Kidney (tissue), 14 donors: Measurements from ENCODE around the gene CPA4. TPM values are rescaled to one million over a fixed set of nuclear protein-coding genes. Genes with fewer than 3 reads are reported as not detected.

Experiments
- DNase-seq, 5 donors: peaks; one replicate each; pipeline ENCODE4 v3.0.0-alpha.2; 2013 to 2020
- FAIRE-seq: peaks from 2 replicates; lab custom pipeline; 2012; peaks lifted over from hg19 to GRCh38; lab: Jason Lieb, UNC
- H3K27ac ChIP-seq, 2 donors: one replicate each; pipeline ENCODE4 v1.7.0; 2013; ENCODE audit warnings: low read depth in 2 of 2, low read length in 2 of 2, inconsistent platforms in 1 of 2
- H3K27me3 ChIP-seq: one replicate; pipeline ENCODE4 v1.7.1; 2013; ENCODE audit warnings: low read length, inconsistent platforms; ENCODE audit not compliant: control insufficient read depth, insufficient read depth
- H3K36me3 ChIP-seq, 3 donors: one replicate each; pipeline versions ENCODE4 v1.7.0 to v1.7.1; 2013; ENCODE audit warnings: low read length in 3 of 3, control low read depth in 1 of 3, inconsistent platforms in 1 of 3; ENCODE audit not compliant: insufficient read depth in 3 of 3, control insufficient read depth in 2 of 3
- H3K4me1 ChIP-seq, 3 donors: one replicate each; pipeline versions ENCODE4 v1.7.0 to v1.7.1; 2013; ENCODE audit warnings: low read length in 3 of 3, inconsistent platforms in 1 of 3, low read depth in 1 of 3; ENCODE audit not compliant: control insufficient read depth in 2 of 3, insufficient read depth in 2 of 3
- H3K4me3 ChIP-seq, 3 donors: one replicate each; pipeline versions ENCODE4 v1.7.0 to v1.8.1; 2013; ENCODE audit warnings: low read length in 3 of 3, control low read depth in 1 of 3, inconsistent platforms in 1 of 3
- H3K9ac ChIP-seq, 3 donors: one replicate each; pipeline versions ENCODE4 v1.7.0 to v1.7.1; 2013; ENCODE audit warnings: low read length in 3 of 3, control low read depth in 1 of 3, inconsistent platforms in 1 of 3
- H3K9me3 ChIP-seq, 3 donors: one replicate each; pipeline versions ENCODE4 v1.7.0 to v1.7.1; 2013; ENCODE audit warnings: low read length in 3 of 3, control low read depth in 1 of 3, inconsistent platforms in 1 of 3; ENCODE audit not compliant: control insufficient read depth in 2 of 3, insufficient read depth in 1 of 3
- CTCF ChIP-seq: IDR thresholded peaks from 3 replicates; pipeline ENCODE4 v1.5.1; 2012; ENCODE audit warnings: mild to moderate bottlenecking, moderate library complexity, borderline replicate concordance; ENCODE audit not compliant: insufficient read depth; ENCODE audit errors: extremely low read depth
- intact Hi-C: fragments of 100-400 bp; cut with DNase I; formaldehyde crosslinking; loops from one replicate; pipeline ENCODE4 v1.11.1; 2022
- polyA plus RNA-seq: library from polyadenylated mRNA; stranded (reverse); fragments of 350-450 nt; fragmentation: Illumina TruSeq; extraction: RNeasy Lipid Tissue Mini Kit (QIAGEN cat#74804); gene quantifications from one replicate; pipeline ENCODE4 v1.2.3, GENCODE V29; 2014; ENCODE audit warnings: low read depth, low replicate concordance; ENCODE audit not compliant: insufficient read depth
- total RNA-seq: library from RNA; stranded (reverse); fragmentation: NEBNext Ultra II Directional; extraction: Animal tissue kit (Norgen Biotek cat#: 25700); gene quantifications from one replicate; pipeline ENCODE4 v1.2.1, GENCODE V29; 2021
- donor health status: control.
- donor health status: control.
- donor health status: control.
- donor health status: control.
- donor health status: control.
- donor health status: DM: yes; HTN: yes; CAD: no.
- donor health status: Normal renal cell carcinoma (clear cell type).

The CPA4 gene
- total and polyA plus RNA-seq, 2 donors from 2014 or later = 1.1 TPM; not detected in 1

GRCh38 chr7:130268463-130269317 is 24.3 kb upstream of the CPA4 start:
- H3K27ac ChIP-seq = no peak overlapping the region

GRCh38 chr7:130269318-130269694 is 23.7 kb upstream of the CPA4 start:
- Histone ChIP-seq H3K4me3 (no peak overlapping the region), H3K27me3 (no peaks in the 10 kb centered on the region), H3K9ac (no peak overlapping the region), H3K36me3 (no peaks in the 10 kb centered on the region), H3K27ac (no peak overlapping the region), H3K9me3 (no peaks in the 10 kb centered on the region), H3K4me1 (peaks cover 0 to 5% (median 2%) of the 10 kb centered on the region in 3 donors)
- no peak for TF ChIP-seq CTCF
- intact Hi-C loops = no loop called here
- DNase-seq = no peak
- FAIRE-seq = no peak

More at GRCh38 chr7:130268463-130269317, 24.3 kb upstream of the CPA4 start:
- H3K27me3 ChIP-seq = no peaks in the 10 kb centered on the region
- H3K4me3 ChIP-seq = no peak overlapping the region
- no peaks in the 10 kb centered on the region for H3K36me3 ChIP-seq
- no peak for DNase-seq
- peaks cover 0 to 2% (median 0%) of the 10 kb centered on the region in 3 donors for H3K4me1 ChIP-seq
- TF ChIP-seq CTCF = no peak
- no peaks in the 10 kb centered on the region for H3K9me3 ChIP-seq
- H3K9ac ChIP-seq = no peak overlapping the region
- intact Hi-C loops = no loop called here
- FAIRE-seq = no peak

DNA sequence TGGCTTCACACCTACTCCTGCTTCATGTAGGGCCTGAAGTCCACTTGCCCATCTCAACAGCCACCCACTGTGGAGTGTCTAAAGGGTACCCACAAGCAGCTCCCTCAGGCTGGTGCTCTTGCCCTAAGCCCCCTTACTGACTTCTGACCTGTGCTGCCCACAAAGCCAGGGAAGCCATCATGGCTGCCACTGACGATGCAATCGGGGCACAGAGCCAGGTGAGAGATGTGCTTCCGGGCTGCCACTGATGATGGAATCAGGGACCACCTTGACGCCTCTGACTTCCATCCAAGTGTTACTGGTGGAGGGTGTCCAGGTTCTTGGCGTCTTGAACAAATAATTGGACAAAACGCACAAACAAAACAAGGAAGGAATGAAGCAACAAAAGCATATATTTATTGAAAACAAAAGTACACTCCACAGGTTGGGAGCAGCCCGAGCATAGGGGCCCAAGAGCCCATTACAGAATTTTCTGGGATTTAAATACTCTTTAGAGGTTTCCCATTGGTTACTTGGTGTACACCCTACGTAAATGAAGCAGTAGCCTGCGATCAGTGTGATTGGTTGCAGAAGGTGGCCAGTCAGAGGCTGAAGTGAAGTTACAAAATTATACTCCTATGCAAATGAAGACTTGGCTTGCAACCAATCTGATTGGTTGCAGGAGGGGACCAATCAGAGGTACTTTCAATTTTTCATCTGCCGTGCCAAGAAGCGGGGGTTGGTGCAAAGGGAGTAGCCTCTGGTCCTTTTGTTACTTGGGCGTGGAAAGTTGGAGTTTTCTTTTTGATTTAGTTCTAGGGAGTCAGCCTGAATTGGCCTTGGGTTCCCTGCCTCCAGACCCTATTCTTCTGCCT is 21.8 kb upstream of the CPA4 start:
- no peaks in the 10 kb centered on the region for H3K36me3 ChIP-seq
- peak in 2 of 5 donors; percentile 47 to 77 for DNase-seq
- no peak overlapping the region for H3K4me3 ChIP-seq
- intact Hi-C loops = no loop called here
- peaks cover 0 to 12% (median 2%) of the 10 kb centered on the region in 3 donors for H3K4me1 ChIP-seq
- H3K9me3 ChIP-seq = no peaks in the 10 kb centered on the region
- H3K27me3 ChIP-seq = no peaks in the 10 kb centered on the region
- no peak for TF ChIP-seq CTCF
- H3K27ac ChIP-seq = no peak overlapping the region
- no peak for FAIRE-seq
- H3K9ac ChIP-seq = no peak overlapping the region
